Smooth muscle cell (in vitro differentiated cells): Measurements from ENCODE around the gene ISLR2. TPM values are rescaled to one million over a fixed set of nuclear protein-coding genes. Genes with fewer than 3 reads are reported as not detected.

Experiments
- DNase-seq: peaks from one replicate; lab custom pipeline; 2025; ENCODE audit not compliant: unreplicated experiment; lab: John Stamatoyannopoulos, UW
- H2AFZ ChIP-seq: fragments of 200-600 bp; sonication (generic); 2 replicates; pipeline ENCODE4 v1.6.0; 2016; ENCODE audit warnings: antibody characterized with exemption, low read depth, mild to moderate bottlenecking
- H3F3A ChIP-seq: fragments of 200-600 bp; sonication (generic); 2 replicates; pipeline ENCODE4 v1.6.0; 2017; ENCODE audit warnings: antibody characterized with exemption, low read depth
- H3K27ac ChIP-seq: fragments of 200-600 bp; sonication (generic); 2 replicates; pipeline ENCODE4 v1.5.1; 2016; ENCODE audit warnings: low read depth, mild to moderate bottlenecking
- H3K27me3 ChIP-seq: fragments of 200-600 bp; sonication (generic); 2 replicates; pipeline ENCODE4 v1.6.1; 2016; ENCODE audit warnings: low read depth, mild to moderate bottlenecking
- H3K36me3 ChIP-seq: fragments of 200-600 bp; sonication (generic); 2 replicates; pipeline ENCODE4 v1.5.1; 2016; ENCODE audit warnings: low read depth
- H3K4me1 ChIP-seq: fragments of 200-600 bp; sonication (generic); 2 replicates; pipeline ENCODE4 v1.5.1; 2016; ENCODE audit warnings: low read depth
- H3K4me2 ChIP-seq: fragments of 200-600 bp; sonication (generic); 2 replicates; pipeline ENCODE4 v1.6.0; 2016; ENCODE audit warnings: mild to moderate bottlenecking
- H3K4me3 ChIP-seq: fragments of 200-600 bp; sonication (generic); 2 replicates; pipeline ENCODE4 v1.5.1; 2016; ENCODE audit warnings: mild to moderate bottlenecking
- H3K79me2 ChIP-seq: fragments of 200-600 bp; sonication (generic); 2 replicates; pipeline ENCODE4 v1.6.0; 2016; ENCODE audit warnings: low read depth, mild to moderate bottlenecking
- H3K9ac ChIP-seq: fragments of 200-600 bp; sonication (generic); 2 replicates; pipeline ENCODE4 v1.6.0; 2016; ENCODE audit warnings: low read depth
- H3K9me3 ChIP-seq: fragments of 200-600 bp; sonication (generic); replicated peaks from 2 replicates; pipeline ENCODE4 v1.5.1; 2016; ENCODE audit warnings: low read depth
- H4K20me1 ChIP-seq: fragments of 200-600 bp; sonication (generic); 2 replicates; pipeline ENCODE4 v1.6.0; 2016; ENCODE audit warnings: low read depth
- CTCF ChIP-seq: fragments of 200-600 bp; sonication (generic); IDR thresholded peaks from 2 replicates; pipeline ENCODE4 v1.5.1; 2017; ENCODE audit warnings: borderline replicate concordance, mild to moderate bottlenecking, antibody characterized with exemption; ENCODE audit not compliant: insufficient read depth, poor library complexity, severe bottlenecking
- WGBS: methylation state at CpG from one replicate; pipeline ENCODE4 v1.1.7; 2016; ENCODE audit warnings: low lambda C conversion rate; 5-methylcytosine and 5-hydroxymethylcytosine counted together
- polyA plus RNA-seq: library from polyadenylated mRNA; unstranded; fragments of >200 nt; fragmentation: Nextera tagmentation; extraction: Ambion mirVana; gene quantifications from 2 replicates; pipeline ENCODE4 v1.2.1, GENCODE V29; 2016
- total RNA-seq: library from RNA; depleted of rRNA; stranded (reverse); fragments of >200 nt; gene quantifications from 2 replicates; pipeline ENCODE4 v1.2.3, GENCODE V29; 2014

The ISLR2 gene
- total and polyA plus RNA-seq, 2 experiments from 2014 or later: 3.0 to 3.8 TPM

GRCh38 chr15:74127954-74128784 lies 2.2 kb upstream of the ISLR2 start:
- Histone ChIP-seq H3K4me1 (peaks cover 35% of the 10 kb centered on the region), H3K4me3 (peak overlapping the region; percentile 61), H3K36me3 (no peaks in the 10 kb centered on the region), H4K20me1 (no peaks in the 10 kb centered on the region), H2AFZ (peak overlapping the region; percentile 90), H3F3A (no peaks in the 10 kb centered on the region), H3K27me3 (peaks cover 51% of the 10 kb centered on the region), H3K9ac (peak overlapping the region; percentile 57), H3K79me2 (no peaks in the 10 kb centered on the region), H3K4me2 (peak overlapping the region; percentile 95), H3K9me3 (no peaks in the 10 kb centered on the region), H3K27ac (peak overlapping the region; percentile 43)
- WGBS: 5% methylated on average over 53 of the region's 53 CpGs
- DNase-seq: no peak
- no peak for TF ChIP-seq CTCF

- peaks cover 59% of the 10 kb centered on the region for H3K27me3 ChIP-seq
- H2AFZ ChIP-seq: peak overlapping the region; percentile 90
- 6% methylated on average over 42 of the region's 43 CpGs for WGBS
- peaks cover 38% of the 10 kb centered on the region for H3K4me1 ChIP-seq
- H3K9ac ChIP-seq: peak overlapping the region; percentile 57
- no peak overlapping the region for H3K27ac ChIP-seq
- no peaks in the 10 kb centered on the region for H3K36me3 ChIP-seq
- no peak for TF ChIP-seq CTCF
- no peaks in the 10 kb centered on the region for H3K9me3 ChIP-seq
- peak overlapping the region; percentile 61 for H3K4me3 ChIP-seq
- H4K20me1 ChIP-seq: no peaks in the 10 kb centered on the region
- H3K4me2 ChIP-seq: peak overlapping the region; percentile 95
- no peaks in the 10 kb centered on the region for H3K79me2 ChIP-seq
- H3F3A ChIP-seq: no peaks in the 10 kb centered on the region
- DNase-seq: no peak
Measured at GRCh38 chr15:74128785-74129585, 1.4 kb upstream of the ISLR2 start.

GRCh38 chr15:74129586-74130154 lies 716 bp upstream of the ISLR2 start:
- H3K27ac ChIP-seq: no peak overlapping the region
- H3K4me3 ChIP-seq: peak overlapping the region; percentile 61
- 2% methylated on average over 40 of the region's 40 CpGs for WGBS
- no peak for TF ChIP-seq CTCF
- DNase-seq: no peak
- peaks cover 66% of the 10 kb centered on the region for H3K27me3 ChIP-seq
- no peaks in the 10 kb centered on the region for H3K79me2 ChIP-seq
- H4K20me1 ChIP-seq: no peaks in the 10 kb centered on the region
- no peaks in the 10 kb centered on the region for H3F3A ChIP-seq
- H3K9me3 ChIP-seq: no peaks in the 10 kb centered on the region
- H3K9ac ChIP-seq: no peak overlapping the region
- H3K4me1 ChIP-seq: peaks cover 44% of the 10 kb centered on the region
- peak overlapping the region; percentile 95 for H3K4me2 ChIP-seq
- no peaks in the 10 kb centered on the region for H3K36me3 ChIP-seq
- H2AFZ ChIP-seq: peak overlapping the region; percentile 47
